Umbilical cord (tissue), 2 donors: ENCODE measurements around the gene ZFTA. TPM values are rescaled to one million over a fixed set of nuclear protein-coding genes. Genes with fewer than 3 reads are reported as not detected.

Experiments used
- DNase-seq: peaks from one replicate; pipeline ENCODE4 v3.0.0-alpha.2; 2015; ENCODE audit warnings: low spot score
- total RNA-seq: library from RNA; depleted of rRNA; stranded (reverse); fragments of >200 nt; gene quantifications from one replicate; pipeline ENCODE4 v1.2.3, GENCODE V29; 2014; ENCODE audit warnings: low replicate concordance; ENCODE audit not compliant: insufficient read depth

ZFTA gene
- total RNA-seq, 1 donor from 2014 or later: 14.9 TPM

DNA sequence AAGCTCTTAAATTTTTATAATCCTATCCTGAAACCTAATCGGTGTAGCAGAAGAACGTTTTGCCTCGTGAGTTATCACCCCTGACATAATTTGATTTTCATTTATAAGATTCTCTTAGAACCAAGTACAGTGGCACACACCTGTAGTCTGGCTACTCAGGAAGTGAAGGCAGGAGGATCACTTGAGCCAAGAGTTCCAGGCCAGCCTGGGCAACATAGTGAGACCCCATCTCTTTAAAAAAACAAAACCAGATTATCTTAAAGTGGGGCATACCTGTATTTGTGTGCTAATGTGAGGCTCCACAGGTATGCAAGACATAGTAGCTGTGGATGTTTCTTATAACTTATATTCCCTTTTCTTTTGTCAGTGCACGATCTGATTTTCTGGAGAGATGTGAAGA, 19.0 kb downstream of the ZFTA start:
- no peak for DNase-seq

DNA sequence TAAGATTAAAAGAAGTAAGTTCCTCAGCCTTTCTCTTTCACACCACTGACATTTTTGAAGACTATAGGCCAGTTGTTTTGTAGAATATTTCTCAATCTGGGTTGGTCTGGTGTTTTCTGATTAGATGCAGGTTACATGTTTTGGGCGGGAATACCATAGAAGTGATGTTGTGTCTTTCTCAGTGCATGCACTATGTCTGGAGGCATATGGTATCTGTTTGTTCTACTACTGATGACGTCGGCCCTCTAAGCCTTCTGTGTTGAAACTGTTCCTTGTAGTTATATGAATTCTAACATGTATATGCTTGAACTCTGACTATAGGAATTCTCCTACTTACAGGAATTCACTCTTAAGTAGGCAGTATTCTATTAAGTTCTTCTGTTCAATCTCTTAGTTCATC, 21.6 kb downstream of the ZFTA start:
- DNase-seq: peak; percentile 85

- peak; percentile 39 for DNase-seq
These were observed 23.0 kb downstream of the ZFTA start for GRCh38 chr11:63745304-63746170.

GRCh38 chr11:63738720-63739360, 29.7 kb downstream of the ZFTA start:
- DNase-seq: peak; percentile 73

DNA sequence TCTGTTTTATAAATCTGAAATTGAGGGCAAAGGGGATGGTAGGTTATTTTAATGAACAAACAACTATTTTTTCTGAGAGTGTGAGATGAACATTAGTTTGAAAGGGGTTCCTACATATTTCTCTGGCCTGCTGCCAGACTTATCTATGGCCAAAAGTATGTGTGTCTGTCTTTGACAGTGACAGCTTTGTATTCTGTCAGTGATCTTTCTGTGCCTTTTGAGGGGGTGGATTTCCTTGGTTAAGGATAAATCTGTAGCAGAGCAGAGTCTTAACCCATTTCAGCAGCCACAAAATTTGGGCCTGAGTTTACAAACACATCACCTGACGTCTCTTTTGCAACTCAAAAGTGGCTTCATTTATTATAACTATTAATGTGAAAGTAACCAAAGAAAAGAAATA, 30.9 kb downstream of the ZFTA start:
- DNase-seq: no peak

DNA sequence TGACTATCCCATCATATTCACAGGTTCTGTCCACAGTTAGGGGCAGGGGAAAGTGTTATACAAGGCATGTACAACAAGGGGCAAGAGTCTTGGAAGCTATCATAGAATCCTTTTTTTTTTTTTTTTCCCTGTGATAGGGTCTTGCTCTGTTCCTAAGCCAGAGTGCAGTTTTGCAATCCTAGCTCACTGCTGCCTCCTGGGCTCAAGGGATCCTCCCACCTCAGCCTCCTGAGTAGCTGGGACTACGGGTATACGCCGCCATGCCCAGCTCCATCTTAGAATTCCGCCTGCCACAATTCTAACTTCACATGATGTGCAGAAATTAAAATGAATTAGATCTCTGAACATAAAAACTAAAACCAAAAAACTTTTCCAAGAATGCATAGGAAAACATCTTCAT, 31.7 kb downstream of the ZFTA start:
- no peak for DNase-seq

GRCh38 chr11:63729326-63729725, 39.2 kb downstream of the ZFTA start:
- DNase-seq: no peak

DNA sequence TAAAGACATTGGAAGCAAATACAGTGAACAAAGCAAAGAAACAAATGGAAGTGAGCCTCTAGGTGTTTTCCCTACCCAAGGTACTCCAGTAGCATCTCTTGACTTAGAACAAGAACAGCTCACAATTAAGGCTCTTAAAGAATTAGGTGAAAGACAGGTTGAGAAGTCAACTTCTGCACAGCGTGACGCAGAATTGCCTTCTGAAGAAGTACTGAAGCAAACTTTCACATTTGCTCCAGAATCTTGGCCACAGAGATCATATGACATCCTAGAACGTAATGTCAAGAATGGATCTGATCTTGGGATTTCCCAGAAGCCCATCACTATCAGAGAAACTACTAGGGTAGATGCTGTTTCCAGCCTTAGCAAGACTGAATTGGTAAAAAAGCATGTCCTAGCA, 48.0 kb downstream of the ZFTA start:
- no peak for DNase-seq

DNA sequence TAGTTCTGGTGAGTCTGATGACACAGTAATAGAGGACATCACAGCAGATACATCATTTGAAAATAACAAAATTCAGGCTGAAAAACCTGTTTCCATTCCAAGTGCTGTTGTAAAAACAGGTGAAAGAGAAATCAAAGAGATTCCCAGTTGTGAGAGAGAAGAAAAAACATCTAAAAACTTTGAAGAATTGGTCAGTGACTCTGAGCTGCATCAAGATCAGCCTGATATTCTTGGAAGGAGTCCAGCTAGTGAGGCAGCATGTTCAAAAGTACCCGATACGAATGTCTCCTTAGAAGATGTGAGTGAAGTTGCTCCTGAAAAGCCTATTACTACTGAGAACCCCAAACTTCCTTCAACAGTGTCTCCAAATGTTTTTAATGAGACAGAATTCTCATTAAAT, 48.6 kb downstream of the ZFTA start:
- peak; percentile 34 for DNase-seq

DNA sequence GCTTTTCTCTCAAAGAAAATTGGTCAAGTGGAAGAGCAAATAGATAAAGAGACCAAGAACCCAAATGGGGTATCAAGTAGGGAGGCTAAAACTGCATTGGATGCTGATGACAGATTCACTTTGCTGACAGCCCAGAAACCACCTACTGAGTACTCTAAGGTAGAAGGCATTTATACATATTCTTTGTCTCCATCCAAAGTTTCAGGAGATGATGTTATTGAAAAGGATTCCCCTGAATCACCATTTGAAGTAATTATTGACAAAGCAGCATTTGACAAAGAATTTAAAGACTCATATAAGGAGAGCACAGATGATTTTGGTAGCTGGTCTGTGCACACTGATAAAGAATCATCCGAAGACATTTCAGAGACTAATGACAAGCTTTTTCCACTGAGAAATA, 49.6 kb downstream of the ZFTA start:
- DNase-seq: no peak

Other genes starting within 250 kb of the ZFTA start
- gene PLAAT4, start 232.0 kb downstream of the ZFTA start, total RNA-seq: not detected
- gene PLAAT2, start 205.4 kb downstream of the ZFTA start, total RNA-seq: not detected
- 7.5 TPM for gene PLAAT3, start 154.3 kb downstream of the ZFTA start, total RNA-seq
- gene ATL3, start 97.4 kb downstream of the ZFTA start, total RNA-seq: 153 TPM
- 56.6 TPM for gene RTN3, start 87.3 kb downstream of the ZFTA start, total RNA-seq
- gene SPINDOC, start 44.7 kb upstream of the ZFTA start, total RNA-seq: 6.0 TPM
- 10.8 TPM for gene MARK2, start 70.3 kb upstream of the ZFTA start, total RNA-seq
- 3.4 TPM for gene RCOR2, start 148.4 kb upstream of the ZFTA start, total RNA-seq
- gene NAA40, start 170.2 kb upstream of the ZFTA start, total RNA-seq: 3.6 TPM
- gene COX8A, start 205.8 kb upstream of the ZFTA start, total RNA-seq: 234 TPM
- 17.6 TPM for gene OTUB1, start 217.7 kb upstream of the ZFTA start, total RNA-seq